ENCODE measurements around the gene AHI1. TPM values are rescaled to one million over a fixed set of nuclear protein-coding genes. Genes with fewer than 3 reads are reported as not detected.

AHI1 gene
- total RNA-seq, 1 donor from 2014 or later = 5.4 TPM

- no peaks in the 10 kb centered on the region for H3K4me1 ChIP-seq
- no peak for TF ChIP-seq CTCF (IDR thresholded peaks at IDR 0.05)
- intact Hi-C loops (cut with DNase I) = no loop called here
- no peak for DNase-seq (ENCODE audit: low spot score in 2 of 2)
- no peaks in the 10 kb centered on the region for H3K27me3 ChIP-seq
- no peaks in the 10 kb centered on the region for H3K36me3 ChIP-seq
- H3K9me3 ChIP-seq = no peaks in the 10 kb centered on the region
- H3K27ac ChIP-seq = no peak overlapping the region
- H3K4me3 ChIP-seq = no peak overlapping the region
Observed at GRCh38 chr6:135527960-135528249, 30.4 kb upstream of the AHI1 start.

GRCh38 chr6:135527116-135527959, 29.8 kb upstream of the AHI1 start:
- Histone ChIP-seq H3K4me3 (no peak overlapping the region), H3K9me3 (no peaks in the 10 kb centered on the region), H3K4me1 (no peaks in the 10 kb centered on the region), H3K27me3 (no peaks in the 10 kb centered on the region), H3K36me3 (no peaks in the 10 kb centered on the region), H3K27ac (no peak overlapping the region)
- no peak for DNase-seq (ENCODE audit: low spot score in 2 of 2)
- no peak for TF ChIP-seq CTCF (IDR thresholded peaks at IDR 0.05)
- intact Hi-C loops (cut with DNase I) = no loop called here

GRCh38 chr6:135525594-135525993, 28.1 kb upstream of the AHI1 start:
- Histone ChIP-seq H3K4me3 (no peak overlapping the region), H3K9me3 (no peaks in the 10 kb centered on the region), H3K27ac (no peak overlapping the region), H3K36me3 (no peaks in the 10 kb centered on the region), H3K4me1 (no peaks in the 10 kb centered on the region), H3K27me3 (no peaks in the 10 kb centered on the region)
- TF ChIP-seq CTCF (IDR thresholded peaks at IDR 0.05) = no peak
- DNase-seq (ENCODE audit: low spot score in 2 of 2) = no peak
- intact Hi-C loops (cut with DNase I) = no loop called here

- Histone ChIP-seq H3K4me3 (no peak overlapping the region), H3K9me3 (no peaks in the 10 kb centered on the region), H3K4me1 (no peaks in the 10 kb centered on the region), H3K27ac (no peak overlapping the region), H3K27me3 (no peaks in the 10 kb centered on the region), H3K36me3 (no peaks in the 10 kb centered on the region)
- no peak for TF ChIP-seq CTCF (IDR thresholded peaks at IDR 0.05)
- no peak for DNase-seq (ENCODE audit: low spot score in 2 of 2)
- intact Hi-C loops (cut with DNase I) = no loop called here
Observed at GRCh38 chr6:135522965-135523692, 25.6 kb upstream of the AHI1 start.

GRCh38 chr6:135521431-135521830, 23.9 kb upstream of the AHI1 start:
- H3K9me3 ChIP-seq = no peaks in the 10 kb centered on the region
- intact Hi-C loops (cut with DNase I) = no loop called here
- H3K36me3 ChIP-seq = no peaks in the 10 kb centered on the region
- no peak overlapping the region for H3K27ac ChIP-seq
- H3K4me3 ChIP-seq = no peak overlapping the region
- TF ChIP-seq CTCF (IDR thresholded peaks at IDR 0.05) = no peak
- DNase-seq (ENCODE audit: low spot score in 2 of 2) = no peak
- no peaks in the 10 kb centered on the region for H3K27me3 ChIP-seq
- no peaks in the 10 kb centered on the region for H3K4me1 ChIP-seq

All from ascending aorta (tissue), 2 donors.